AG09319 (cell line): ENCODE data around the gene ZNF454.

ENCODE experiments used
- DNase-seq: peaks from one replicate; pipeline ENCODE4 v3.0.0-alpha.2; 2010; ENCODE audit warnings: low read depth; ENCODE audit errors: extremely low read depth
- CTCF ChIP-seq: IDR thresholded peaks from 2 replicates; pipeline ENCODE4 v1.5.1; 2011; ENCODE audit warnings: low read depth, mild to moderate bottlenecking, inconsistent platforms, low read length, moderate library complexity

ZNF454 gene

GRCh38 chr5:178965465-178966055 lies 24.6 kb downstream of the ZNF454 start:
- DNase-seq, result no peak
- TF ChIP-seq CTCF, result no peak

- DNase-seq, result no peak
- no peak for TF ChIP-seq CTCF
Measured at GRCh38 chr5:178981381-178981780, 40.4 kb downstream of the ZNF454 start.

- no peak for TF ChIP-seq CTCF
- DNase-seq, result no peak
Measured at GRCh38 chr5:178982941-178983340, 41.9 kb downstream of the ZNF454 start.

GRCh38 chr5:178983728-178984127 lies 42.7 kb downstream of the ZNF454 start:
- no peak for DNase-seq
- TF ChIP-seq CTCF, result no peak

GRCh38 chr5:178984145-178985072 lies 43.4 kb downstream of the ZNF454 start:
- no peak for TF ChIP-seq CTCF
- no peak for DNase-seq

- no peak for TF ChIP-seq CTCF
- no peak for DNase-seq
Measured at GRCh38 chr5:178986326-178986960, 45.4 kb downstream of the ZNF454 start.
